Tibial artery (tissue), 4 donors: ENCODE measurements around the gene ALKBH5.

Experiments used
- DNase-seq, 2 donors: peaks; one replicate each; pipeline ENCODE4 v3.0.0-alpha.2; 2019
- H3K27ac ChIP-seq, 2 donors: fragments of 200-600 bp; sonication (generic) in 1 of 2; 1 replicate in 1 of 2; 2 replicates in 1 of 2; pipeline ENCODE4 v1.5.1; 2018 to 2019; ENCODE audit warnings: mild to moderate bottlenecking in 1 of 2
- H3K27me3 ChIP-seq, 2 donors: fragments of 200-600 bp; sonication (generic) in 1 of 2; one replicate each; pipeline versions ENCODE4 v1.5.1 to v1.6.0; 2016 to 2019
- H3K36me3 ChIP-seq, 3 donors: fragments of 200-600 bp; sonication (generic) in 2 of 3; one replicate each; pipeline ENCODE4 v1.5.1; 2016 to 2019; ENCODE audit warnings: mild to moderate bottlenecking in 2 of 3
- H3K4me1 ChIP-seq, 4 donors: fragments of 200-600 bp; sonication (generic) in 2 of 4; 1 replicate in 3 of 4; 2 replicates in 1 of 4; pipeline ENCODE4 v1.5.1; 2016 to 2019
- H3K4me3 ChIP-seq, 2 donors: fragments of 200-600 bp; sonication (generic) in 1 of 2; 1 replicate in 1 of 2; 2 replicates in 1 of 2; pipeline ENCODE4 v1.5.1; 2018 to 2019; ENCODE audit warnings: mild to moderate bottlenecking in 2 of 2
- H3K9me3 ChIP-seq, 3 donors: fragments of 200-600 bp; sonication (generic) in 1 of 3; one replicate each; pipeline ENCODE4 v1.5.1; 2016 to 2019
- CTCF ChIP-seq, 2 experiments: fragments of 200-600 bp in 1 of 2; fragments of 450-650 bp in 1 of 2; IDR thresholded peaks; one replicate each; pipeline ENCODE4 v1.5.1; 2017 to 2019; ENCODE audit warnings: antibody characterized with exemption in 2 of 2, mild to moderate bottlenecking in 1 of 2, moderate library complexity in 1 of 2
- intact Hi-C: fragments of 100-400 bp; cut with DNase I; formaldehyde crosslinking; loops from one replicate; pipeline ENCODE4 v1.15.0; 2023; ENCODE audit warnings: low total_unique reads

The ALKBH5 gene

GRCh38 chr17:18238299-18238698 is 54.7 kb downstream of the ALKBH5 start:
- no peaks in the 10 kb centered on the region for H3K27me3 ChIP-seq
- DNase-seq, result no peak

DNA sequence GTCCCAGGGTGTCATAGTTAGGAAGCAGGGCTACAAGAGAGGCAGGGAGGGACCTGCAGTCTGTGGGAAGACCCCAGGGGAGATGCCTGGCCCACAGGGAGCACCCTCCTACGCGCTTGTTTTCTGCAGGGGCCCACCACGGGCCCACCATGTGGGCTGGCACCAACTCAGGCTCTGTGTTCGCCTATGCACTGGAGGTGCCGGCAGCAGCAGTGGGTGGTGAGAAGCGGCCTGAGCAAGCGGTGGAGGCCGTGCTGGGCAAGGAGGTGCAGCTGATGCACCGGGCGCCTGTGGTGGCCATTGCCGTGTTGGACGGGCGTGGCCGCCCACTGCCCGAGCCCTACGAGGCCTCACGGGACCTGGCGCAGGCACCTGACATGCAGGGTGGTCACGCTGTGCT is 56.8 kb downstream of the ALKBH5 start:
- no peak for TF ChIP-seq CTCF (IDR thresholded peaks at IDR 0.05)
- Histone ChIP-seq H3K4me1 (peaks cover 0 to 5% (median under 1%) of the 10 kb centered on the region in 4 donors), H3K27me3 (no peaks in the 10 kb centered on the region), H3K9me3 (no peaks in the 10 kb centered on the region), H3K27ac (no peak overlapping the region), H3K4me3 (no peak overlapping the region), H3K36me3 (peaks cover 20 to 99% (median 55%) of the 10 kb centered on the region in 3 donors)
- intact Hi-C loops, result no loop called here
- DNase-seq, result no peak

More at GRCh38 chr17:18238299-18238698, 54.7 kb downstream of the ALKBH5 start:
- Histone ChIP-seq H3K9me3 (no peaks in the 10 kb centered on the region), H3K27ac (no peak overlapping the region), H3K36me3 (peaks cover 13 to 99% (median 55%) of the 10 kb centered on the region in 3 donors), H3K4me3 (no peak overlapping the region), H3K4me1 (peaks cover 0 to 13% (median 5%) of the 10 kb centered on the region in 4 donors)
- intact Hi-C loops, result no loop called here
- TF ChIP-seq CTCF (IDR thresholded peaks at IDR 0.05), result no peak

DNA sequence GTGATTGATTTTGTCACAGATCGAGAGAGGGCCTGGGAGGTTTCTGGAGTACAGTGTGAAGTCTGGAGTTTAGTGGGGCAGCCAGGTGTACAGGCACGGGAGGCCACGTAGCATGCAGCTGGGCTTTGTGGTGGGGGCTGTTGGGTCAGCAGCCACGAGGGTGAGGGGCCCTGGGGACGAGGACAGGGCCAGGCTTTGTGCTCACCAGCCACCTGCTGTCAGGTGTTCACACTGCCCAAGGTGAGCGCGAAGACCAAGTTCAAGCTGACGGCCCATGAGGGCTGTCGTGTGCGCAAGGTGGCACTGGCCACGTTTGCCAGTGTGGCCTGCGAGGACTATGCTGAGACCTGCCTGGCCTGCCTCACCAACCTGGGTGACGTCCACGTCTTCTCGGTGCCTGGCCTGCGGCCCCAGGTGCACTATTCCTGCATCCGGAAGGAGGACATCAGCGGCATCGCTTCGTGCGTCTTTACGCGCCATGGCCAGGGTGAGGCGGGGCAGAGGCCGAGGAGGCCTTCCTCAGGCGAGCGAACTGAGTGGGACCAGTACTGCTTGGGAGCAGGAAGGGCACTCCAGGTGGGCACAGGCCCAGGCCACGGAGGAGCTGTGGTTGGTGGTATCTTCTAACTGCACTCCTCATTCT is 57.7 kb downstream of the ALKBH5 start:
- intact Hi-C loops, result no loop called here
- Histone ChIP-seq H3K4me3 (no peak overlapping the region), H3K27me3 (no peaks in the 10 kb centered on the region), H3K36me3 (peaks cover 29 to 99% (median 55%) of the 10 kb centered on the region in 3 donors), H3K4me1 (no peaks in the 10 kb centered on the region), H3K9me3 (no peaks in the 10 kb centered on the region), H3K27ac (no peak overlapping the region)
- TF ChIP-seq CTCF (IDR thresholded peaks at IDR 0.05), result no peak
- DNase-seq, result no peak

- Histone ChIP-seq H3K4me3 (no peak overlapping the region), H3K27ac (no peak overlapping the region), H3K27me3 (no peaks in the 10 kb centered on the region), H3K9me3 (no peaks in the 10 kb centered on the region), H3K36me3 (peaks cover 37 to 100% (median 66%) of the 10 kb centered on the region in 3 donors), H3K4me1 (peaks cover 0 to 14% (median 0%) of the 10 kb centered on the region in 4 donors)
- no peak for TF ChIP-seq CTCF (IDR thresholded peaks at IDR 0.05)
- DNase-seq, result no peak
- intact Hi-C loops, result no loop called here
Measured at GRCh38 chr17:18245038-18245776, 61.6 kb downstream of the ALKBH5 start.

- Histone ChIP-seq H3K4me1 (peaks cover 0 to 14% (median 0%) of the 10 kb centered on the region in 4 donors), H3K4me3 (no peak overlapping the region), H3K36me3 (peaks cover 47 to 100% (median 76%) of the 10 kb centered on the region in 3 donors), H3K27ac (no peak overlapping the region), H3K9me3 (no peaks in the 10 kb centered on the region), H3K27me3 (no peaks in the 10 kb centered on the region)
- intact Hi-C loops, result no loop called here
- DNase-seq, result no peak
- TF ChIP-seq CTCF (IDR thresholded peaks at IDR 0.05), result no peak
Measured at GRCh38 chr17:18246109-18246725, 62.6 kb downstream of the ALKBH5 start.
